T-helper 1 cell treated with Interleukin-12 subunit alpha and Interleukin-12 subunit beta and Interleukin-4 antibody, amounts not matched to agents 30 ng/mL and 1 ng/mL, for 36 hours (primary cell): ENCODE data around the gene PPP6R3. TPM values are rescaled to one million over a fixed set of nuclear protein-coding genes. Genes with fewer than 3 reads are reported as not detected.

Source experiments
- intact Hi-C: fragments of 100-400 bp; cut with micrococcal nuclease; formaldehyde crosslinking; loops from one replicate; pipeline ENCODE4 v1.15.1; 2024
- total RNA-seq: library from RNA; stranded (reverse); gene quantifications from 2 replicates; pipeline ENCODE4 v1.2.3, GENCODE V29; 2022

PPP6R3 gene
- total RNA-seq, 1 donor from 2014 or later, result 139 TPM

GRCh38 chr11:68550485-68550817, 89.9 kb downstream of the PPP6R3 start:
- intact Hi-C loops, result no loop called here

- intact Hi-C loops, result no loop called here
Observed at GRCh38 chr11:68551223-68551622, 90.7 kb downstream of the PPP6R3 start.

GRCh38 chr11:68551777-68552176, 91.2 kb downstream of the PPP6R3 start:
- intact Hi-C loops, result no loop called here

- intact Hi-C loops, result no loop called here
Observed at GRCh38 chr11:68552542-68552941, 92.0 kb downstream of the PPP6R3 start.

GRCh38 chr11:68560216-68560615, 99.7 kb downstream of the PPP6R3 start:
- intact Hi-C loops, result no loop called here

- intact Hi-C loops, result no loop called here
Observed at GRCh38 chr11:68563454-68563853, 102.9 kb downstream of the PPP6R3 start.

- intact Hi-C loops, result no loop called here
Observed at GRCh38 chr11:68564261-68564660, 103.7 kb downstream of the PPP6R3 start.

GRCh38 chr11:68565768-68566167, 105.2 kb downstream of the PPP6R3 start:
- intact Hi-C loops, result no loop called here

- intact Hi-C loops, result no loop called here
Observed at GRCh38 chr11:68567553-68567952, 107.0 kb downstream of the PPP6R3 start.

- intact Hi-C loops, result no loop called here
Observed at GRCh38 chr11:68569357-68569756, 108.8 kb downstream of the PPP6R3 start.

- intact Hi-C loops, result no loop called here
Observed at GRCh38 chr11:68570691-68571090, 110.1 kb downstream of the PPP6R3 start.

GRCh38 chr11:68574308-68574707, 113.8 kb downstream of the PPP6R3 start:
- intact Hi-C loops, result no loop called here

- intact Hi-C loops, result no loop called here
Observed at GRCh38 chr11:68575025-68575665, 114.6 kb downstream of the PPP6R3 start.

GRCh38 chr11:68579455-68579854, 118.9 kb downstream of the PPP6R3 start:
- intact Hi-C loops, result no loop called here

- intact Hi-C loops, result no loop called here
Observed at GRCh38 chr11:68581439-68581838, 120.9 kb downstream of the PPP6R3 start.

- intact Hi-C loops, result no loop called here
Observed at GRCh38 chr11:68581901-68582300, 121.3 kb downstream of the PPP6R3 start.

- intact Hi-C loops, result no loop called here
Observed at GRCh38 chr11:68582416-68583040, 122.0 kb downstream of the PPP6R3 start.

- intact Hi-C loops, result no loop called here
Observed at GRCh38 chr11:68583041-68583446, 122.5 kb downstream of the PPP6R3 start.

GRCh38 chr11:68584097-68584496, 123.5 kb downstream of the PPP6R3 start:
- intact Hi-C loops, result no loop called here

- intact Hi-C loops, result no loop called here
Observed at GRCh38 chr11:68584991-68585524, 124.5 kb downstream of the PPP6R3 start.

- intact Hi-C loops, result no loop called here
Observed at GRCh38 chr11:68589547-68590216, 129.1 kb downstream of the PPP6R3 start.

GRCh38 chr11:68591719-68592118, 131.2 kb downstream of the PPP6R3 start:
- intact Hi-C loops, result no loop called here

GRCh38 chr11:68593441-68593840, 132.9 kb downstream of the PPP6R3 start:
- intact Hi-C loops, result no loop called here
